Ishikawa (cell line): ENCODE data around the gene SLC25A13.

ENCODE experiments used
- CEBPB ChIP-seq: IDR thresholded peaks from 2 replicates; pipeline ENCODE4 v1.6.1; 2012
- EGR1 ChIP-seq: IDR thresholded peaks from 2 replicates; pipeline ENCODE4 v1.6.1; 2012
- FOXM1 ChIP-seq: IDR thresholded peaks from 2 replicates; pipeline ENCODE4 v1.6.1; 2012; ENCODE audit warnings: low read depth, borderline replicate concordance
- MAX ChIP-seq: IDR thresholded peaks from 2 replicates; pipeline ENCODE4 v1.6.1; 2012
- TAF1 ChIP-seq: IDR thresholded peaks from 2 replicates; pipeline ENCODE4 v1.6.1; 2012; ENCODE audit warnings: low read depth, mild to moderate bottlenecking
- TEAD4 ChIP-seq: IDR thresholded peaks from 2 replicates; pipeline ENCODE4 v1.6.1; 2012
- YY1 ChIP-seq: IDR thresholded peaks from 2 replicates; pipeline ENCODE4 v1.6.1; 2012; ENCODE audit warnings: low read depth
- ZBTB7A ChIP-seq: IDR thresholded peaks from 2 replicates; pipeline ENCODE4 v1.6.1; 2012; ENCODE audit warnings: low read depth

- TF ChIP-seq CEBPB (no peak), YY1 (no peak), MAX (no peak), EGR1 (no peak), ZBTB7A (no peak), TEAD4 (no peak), FOXM1 (no peak), TAF1 (no peak)
These were observed 142.6 kb downstream of the SLC25A13 start for GRCh38 chr7:96179341-96179740.
